ENCODE measurements around the gene FBXO4.

DNA sequence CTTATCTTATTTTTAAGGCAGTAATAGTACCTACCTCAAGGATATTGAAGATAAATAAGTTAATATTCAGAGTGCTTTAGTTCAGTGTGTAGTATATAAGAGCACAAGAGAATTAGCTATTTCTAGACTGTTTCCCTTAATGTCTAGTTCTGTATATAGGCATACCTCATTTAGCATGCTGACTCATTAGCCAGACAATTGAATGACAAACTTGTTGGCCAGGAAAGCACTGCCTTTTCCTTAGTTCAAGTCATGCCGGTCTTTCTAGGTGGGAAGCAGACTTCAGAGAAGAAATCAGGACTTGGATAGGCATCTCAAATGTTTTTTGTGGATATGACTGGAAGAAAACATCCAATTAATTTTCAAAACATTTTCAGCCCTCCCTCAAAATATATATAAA, 3.2 kb upstream of the FBXO4 start:
- TF ChIP-seq, protein P1, sequence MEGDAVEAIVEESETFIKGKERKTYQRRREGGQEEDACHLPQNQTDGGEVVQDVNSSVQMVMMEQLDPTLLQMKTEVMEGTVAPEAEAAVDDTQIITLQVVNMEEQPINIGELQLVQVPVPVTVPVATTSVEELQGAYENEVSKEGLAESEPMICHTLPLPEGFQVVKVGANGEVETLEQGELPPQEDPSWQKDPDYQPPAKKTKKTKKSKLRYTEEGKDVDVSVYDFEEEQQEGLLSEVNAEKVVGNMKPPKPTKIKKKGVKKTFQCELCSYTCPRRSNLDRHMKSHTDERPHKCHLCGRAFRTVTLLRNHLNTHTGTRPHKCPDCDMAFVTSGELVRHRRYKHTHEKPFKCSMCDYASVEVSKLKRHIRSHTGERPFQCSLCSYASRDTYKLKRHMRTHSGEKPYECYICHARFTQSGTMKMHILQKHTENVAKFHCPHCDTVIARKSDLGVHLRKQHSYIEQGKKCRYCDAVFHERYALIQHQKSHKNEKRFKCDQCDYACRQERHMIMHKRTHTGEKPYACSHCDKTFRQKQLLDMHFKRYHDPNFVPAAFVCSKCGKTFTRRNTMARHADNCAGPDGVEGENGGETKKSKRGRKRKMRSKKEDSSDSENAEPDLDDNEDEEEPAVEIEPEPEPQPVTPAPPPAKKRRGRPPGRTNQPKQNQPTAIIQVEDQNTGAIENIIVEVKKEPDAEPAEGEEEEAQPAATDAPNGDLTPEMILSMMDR (IDR thresholded peaks at IDR 0.05) = no peak
- no peak for TF ChIP-seq POLR2A (IDR thresholded peaks at IDR 0.05)

All from uterus (tissue), 2 donors.